Nephron progenitor cell (in vitro differentiated cells): ENCODE results near the gene NCBP3.

Source experiments
- DNase-seq: peaks from one replicate; pipeline ENCODE4 v3.0.0; 2021
- H3K27ac Mint-ChIP-seq: 2 replicates; pipeline ENCODE4 v1.8.0; 2021; ENCODE audit warnings: mild to moderate bottlenecking, moderate library complexity, mixed read lengths
- H3K27me3 Mint-ChIP-seq: 2 replicates; pipeline ENCODE4 v1.8.0; 2021; ENCODE audit warnings: mild to moderate bottlenecking, low read depth, mixed read lengths; ENCODE audit not compliant: poor library complexity
- H3K36me3 Mint-ChIP-seq: 2 replicates; pipeline ENCODE4 v1.8.0; 2021; ENCODE audit warnings: low read depth, mixed read lengths
- H3K4me1 Mint-ChIP-seq: 2 replicates; pipeline ENCODE4 v1.8.0; 2021; ENCODE audit warnings: mixed read lengths
- H3K4me3 Mint-ChIP-seq: 2 replicates; pipeline ENCODE4 v1.8.0; 2021; ENCODE audit warnings: mild to moderate bottlenecking, moderate library complexity, mixed read lengths
- H3K9me3 Mint-ChIP-seq: 2 replicates; pipeline ENCODE4 v1.8.0; 2021; ENCODE audit warnings: mild to moderate bottlenecking, moderate library complexity, mixed read lengths
- CTCF ChIP-seq: fragments of 200-600 bp; sonication (generic); IDR thresholded peaks from 2 replicates; pipeline ENCODE4 v1.5.0; 2021; ENCODE audit warnings: antibody characterized with exemption

Gene NCBP3

GRCh38 chr17:3804503-3804931 is 41.5 kb downstream of the NCBP3 start:
- no peak overlapping the region for H3K4me3 Mint-ChIP-seq
- peaks cover 7% of the 10 kb centered on the region for H3K27me3 Mint-ChIP-seq
- H3K27ac Mint-ChIP-seq: peak overlapping the region; percentile 48
- no peaks in the 10 kb centered on the region for H3K9me3 Mint-ChIP-seq
- H3K36me3 Mint-ChIP-seq: peaks cover 36% of the 10 kb centered on the region
- no peak for TF ChIP-seq CTCF
- no peak for DNase-seq
- peaks cover 36% of the 10 kb centered on the region for H3K4me1 Mint-ChIP-seq

GRCh38 chr17:3803308-3803640 is 42.8 kb downstream of the NCBP3 start:
- no peaks in the 10 kb centered on the region for H3K9me3 Mint-ChIP-seq
- peaks cover 39% of the 10 kb centered on the region for H3K4me1 Mint-ChIP-seq
- TF ChIP-seq CTCF: no peak
- H3K27me3 Mint-ChIP-seq: peaks cover 7% of the 10 kb centered on the region
- peak overlapping the region; percentile 97 for H3K27ac Mint-ChIP-seq
- H3K4me3 Mint-ChIP-seq: no peak overlapping the region
- H3K36me3 Mint-ChIP-seq: peaks cover 30% of the 10 kb centered on the region
- no peak for DNase-seq

- Mint-ChIP-seq H3K36me3 (peaks cover 24% of the 10 kb centered on the region), H3K4me3 (no peak overlapping the region), H3K4me1 (peaks cover 41% of the 10 kb centered on the region), H3K27me3 (peaks cover 10% of the 10 kb centered on the region), H3K9me3 (no peaks in the 10 kb centered on the region), H3K27ac (peak overlapping the region; percentile 97)
- no peak for DNase-seq
- no peak for TF ChIP-seq CTCF
These were observed 43.4 kb downstream of the NCBP3 start for GRCh38 chr17:3802461-3803307.

GRCh38 chr17:3801792-3802191 is 44.3 kb downstream of the NCBP3 start:
- H3K36me3 Mint-ChIP-seq: peaks cover 15% of the 10 kb centered on the region
- peaks cover 39% of the 10 kb centered on the region for H3K4me1 Mint-ChIP-seq
- H3K4me3 Mint-ChIP-seq: no peak overlapping the region
- no peaks in the 10 kb centered on the region for H3K9me3 Mint-ChIP-seq
- TF ChIP-seq CTCF: no peak
- peak overlapping the region; percentile 64 for H3K27ac Mint-ChIP-seq
- peaks cover 10% of the 10 kb centered on the region for H3K27me3 Mint-ChIP-seq
- DNase-seq: no peak

GRCh38 chr17:3801347-3801746 is 44.7 kb downstream of the NCBP3 start:
- Mint-ChIP-seq H3K36me3 (peaks cover 13% of the 10 kb centered on the region), H3K4me3 (no peak overlapping the region), H3K4me1 (peaks cover 41% of the 10 kb centered on the region), H3K27me3 (peaks cover 10% of the 10 kb centered on the region), H3K9me3 (no peaks in the 10 kb centered on the region), H3K27ac (no peak overlapping the region)
- no peak for DNase-seq
- no peak for TF ChIP-seq CTCF
